HCT116 (cell line): Measurements from ENCODE around the gene UPF3B. TPM values are rescaled to one million over a fixed set of nuclear protein-coding genes. Genes with fewer than 3 reads are reported as not detected.

Experiments used
- ATAC-seq: fragments of 200-7000 bp; cut with Tn5 transposase; 2 replicates; pipeline ENCODE4 v1.9.1; 2020; ENCODE audit warnings: mild to moderate bottlenecking, moderate library complexity
- BruUV-seq: library from RNA; stranded (reverse); fragments of 400-500 nt; replicated peaks from 2 replicates; lab custom pipeline; 2021; lab: Mats Ljungman, UMichigan
- CTCF ChIA-PET: fragments of 300-600 bp; sonication (Branson Sonifier 250); formaldehyde crosslinking; loops from one replicate; lab custom pipeline; 2021; ENCODE audit warnings: antibody characterized with exemption; lab: Charles Lee
- POLR2A ChIA-PET: fragments of 300-600, 350-600 bp; sonication (Branson Sonifier 250); formaldehyde crosslinking; loops from one replicate; lab custom pipeline; 2021; ENCODE audit warnings: antibody characterized with exemption; lab: Charles Lee
- RAD21 ChIA-PET, 2 experiments: fragments of 300-600 bp; sonication (Branson Sonifier 250); formaldehyde crosslinking; loops; one replicate each; lab custom pipeline; 2023; ENCODE audit warnings: low total read pairs in 2 of 2; ENCODE audit not compliant: uncharacterized antibody in 2 of 2, unreplicated experiment in 2 of 2, low non-redundant PET in 1 of 2; lab: Charles Lee
- DNase-seq: peaks from one replicate; pipeline ENCODE4 v3.0.0-alpha.2; 2010; ENCODE audit warnings: low read depth, low spot score
- H2AFZ ChIP-seq: fragments of 200-600 bp; shearing (Covaris generic), sonication (generic); 2 replicates; pipeline ENCODE4 v1.6.1; 2017; ENCODE audit warnings: low read depth, mixed run types, mixed read lengths, antibody characterized with exemption, low read length; ENCODE audit not compliant: poor library complexity, severe bottlenecking
- H3K27ac ChIP-seq: 2 replicates; pipeline ENCODE4 v1.5.1; 2012; ENCODE audit warnings: low read depth, low read length
- H3K27me3 ChIP-seq: fragments of 200-600 bp; sonication (generic); 2 replicates; pipeline ENCODE4 v1.6.1; 2016; ENCODE audit warnings: mixed run types, low read length, mixed read lengths; ENCODE audit not compliant: insufficient read depth
- H3K36me3 ChIP-seq, 2 experiments: fragments of 200-500 bp in 1 of 2; fragments of 200-600 bp in 1 of 2; sonication (Bioruptor generic) in 1 of 2; sonication (generic) in 1 of 2; 2 replicates each; pipeline versions ENCODE4 v1.5.1 to v1.6.1; 2014 to 2016; ENCODE audit warnings: low read length in 2 of 2, inconsistent platforms in 1 of 2, mixed read lengths in 1 of 2, mixed run types in 1 of 2; ENCODE audit not compliant: insufficient read depth in 2 of 2, control insufficient read depth in 1 of 2
- H3K4me1 ChIP-seq, 2 experiments: fragments of 200-600 bp in 1 of 2; sonication (generic) in 1 of 2; 2 replicates each; pipeline versions ENCODE4 v1.5.1 to v1.6.1; 2012 to 2017; ENCODE audit warnings: low read length in 2 of 2, inconsistent platforms in 1 of 2, mild to moderate bottlenecking in 1 of 2, mixed read lengths in 1 of 2, mixed run types in 1 of 2, moderate library complexity in 1 of 2; ENCODE audit not compliant: insufficient read depth in 2 of 2, control insufficient read depth in 1 of 2
- H3K4me2 ChIP-seq: fragments of 200-600 bp; sonication (generic); 2 replicates; pipeline ENCODE4 v1.6.1; 2017; ENCODE audit warnings: mixed run types, low read length, mixed read lengths
- H3K4me3 ChIP-seq, 2 experiments: fragments of 200-600 bp in 1 of 2; sonication (generic) in 1 of 2; replicated peaks in 1 of 2; 2 replicates each; pipeline ENCODE4 v1.5.1; 2011 to 2016; ENCODE audit warnings: low read length in 2 of 2, control low read depth in 1 of 2, low read depth in 1 of 2, mild to moderate bottlenecking in 1 of 2, mixed read lengths in 1 of 2, mixed run types in 1 of 2
- H3K79me2 ChIP-seq: fragments of 200-600 bp; sonication (generic); 2 replicates; pipeline ENCODE4 v1.6.1; 2017; ENCODE audit warnings: mild to moderate bottlenecking, mixed run types, low read length, moderate library complexity, mixed read lengths; ENCODE audit not compliant: insufficient read depth
- H3K9ac ChIP-seq: fragments of 200-600 bp; sonication (generic); 2 replicates; pipeline ENCODE4 v1.6.1; 2016; ENCODE audit warnings: low read length, mixed read lengths
- H3K9me2 ChIP-seq: fragments of 200-600 bp; sonication (generic), shearing (Covaris generic); 2 replicates; pipeline ENCODE4 v1.6.1; 2017; ENCODE audit warnings: mixed run types, mild to moderate bottlenecking, moderate library complexity; ENCODE audit not compliant: insufficient read depth
- H3K9me3 ChIP-seq, 2 experiments: fragments of 200-500 bp in 1 of 2; fragments of 200-600 bp in 1 of 2; sonication (Bioruptor generic) in 1 of 2; sonication (generic) in 1 of 2; 2 replicates each; pipeline ENCODE4 v1.6.1; 2014 to 2017; ENCODE audit warnings: low read length in 2 of 2, mixed read lengths in 2 of 2, inconsistent platforms in 1 of 2, low read depth in 1 of 2, mild to moderate bottlenecking in 1 of 2, mixed run types in 1 of 2, moderate library complexity in 1 of 2; ENCODE audit not compliant: control insufficient read depth in 1 of 2, insufficient read depth in 1 of 2
- H4K20me1 ChIP-seq: fragments of 200-600 bp; sonication (generic), shearing (Covaris generic); 2 replicates; pipeline ENCODE4 v1.6.1; 2017; ENCODE audit warnings: mixed run types, mild to moderate bottlenecking, moderate library complexity; ENCODE audit not compliant: insufficient read depth
- CBX3 ChIP-seq: IDR thresholded peaks from 2 replicates; pipeline ENCODE4 v1.6.1; 2012; ENCODE audit warnings: low read depth
- EGR1 ChIP-seq: IDR thresholded peaks from 2 replicates; pipeline ENCODE4 v1.6.1; 2012; ENCODE audit warnings: low read depth
- ELF1 ChIP-seq: IDR thresholded peaks from 2 replicates; pipeline ENCODE4 v1.6.1; 2012; ENCODE audit warnings: low read depth, borderline replicate concordance
- EZH2 ChIP-seq: fragments of 200-600 bp; sonication (generic); IDR thresholded peaks from 2 replicates; pipeline ENCODE4 v1.6.1; 2017; ENCODE audit warnings: antibody characterized with exemption, mixed run types
- FOSL1 ChIP-seq: IDR thresholded peaks from 2 replicates; pipeline ENCODE4 v1.6.1; 2012; ENCODE audit warnings: low read depth
- JUND ChIP-seq: IDR thresholded peaks from 2 replicates; pipeline ENCODE4 v1.6.1; 2012
- MAX ChIP-seq: IDR thresholded peaks from 2 replicates; pipeline ENCODE4 v1.6.1; 2012
- POLR2A ChIP-seq: IDR thresholded peaks from 2 replicates; pipeline ENCODE4 v1.7.0; 2011; ENCODE audit warnings: borderline replicate concordance; ENCODE audit not compliant: insufficient read depth, insufficient read length; ENCODE audit errors: extremely low read depth
- POLR2AphosphoS5 ChIP-seq: IDR thresholded peaks from 2 replicates; pipeline ENCODE4 v1.6.1; 2011; ENCODE audit warnings: mild to moderate bottlenecking, low read depth, low read length, moderate library complexity
- RAD21 ChIP-seq: IDR thresholded peaks from 2 replicates; pipeline ENCODE4 v1.6.1; 2012; ENCODE audit warnings: low read depth, mild to moderate bottlenecking
- REST ChIP-seq: IDR thresholded peaks from 2 replicates; pipeline ENCODE4 v1.6.1; 2012; ENCODE audit warnings: low read depth
- SIN3A ChIP-seq: IDR thresholded peaks from 2 replicates; pipeline ENCODE4 v1.6.1; 2012; ENCODE audit warnings: low read depth
- SP1 ChIP-seq: IDR thresholded peaks from 2 replicates; pipeline ENCODE4 v1.6.1; 2012; ENCODE audit warnings: low read depth
- SRF ChIP-seq: IDR thresholded peaks from 2 replicates; pipeline ENCODE4 v1.6.1; 2012; ENCODE audit warnings: low read depth
- TCF7L2 ChIP-seq: IDR thresholded peaks from 2 replicates; pipeline ENCODE4 v1.7.0; 2011; ENCODE audit warnings: borderline replicate concordance, inconsistent platforms; ENCODE audit not compliant: insufficient read depth, insufficient read length; ENCODE audit errors: extremely low read depth
- YY1 ChIP-seq: IDR thresholded peaks from 2 replicates; pipeline ENCODE4 v1.6.1; 2011; ENCODE audit warnings: low read length, low read depth, moderate library complexity, mild to moderate bottlenecking; ENCODE audit not compliant: insufficient replicate concordance; ENCODE audit errors: extremely low read depth
- ZBTB33 ChIP-seq: IDR thresholded peaks from 2 replicates; pipeline ENCODE4 v1.6.1; 2011; ENCODE audit warnings: mild to moderate bottlenecking, low read length, moderate library complexity; ENCODE audit not compliant: insufficient replicate concordance; ENCODE audit errors: extremely low read depth
- ZNF274 ChIP-seq: fragments of 200-500 bp; sonication (Bioruptor generic); IDR thresholded peaks from 2 replicates; pipeline ENCODE4 v1.6.1; 2014; ENCODE audit warnings: mild to moderate bottlenecking, low read depth, low read length, inconsistent platforms
- intact Hi-C: fragments of 100-400 bp; cut with micrococcal nuclease; formaldehyde crosslinking; loops from 2 replicates; pipeline ENCODE4 v1.10.0; 2022
- total RNA-seq: library from RNA; stranded (reverse); gene quantifications from one replicate; pipeline ENCODE4 v1.2.1, GENCODE V29; 2021; ENCODE audit not compliant: unreplicated experiment
- TF ChIP-seq, protein P1 (sequence below), 3 experiments: fragments of 200-600 bp in 1 of 3; sonication (generic) in 1 of 3; IDR thresholded peaks in 2 of 3; conservative IDR thresholded peaks in 1 of 3; 2 replicates each; pipeline ENCODE4 v1.5.1; 2012 to 2017; ENCODE audit warnings: low read depth in 2 of 3, low read length in 2 of 3, antibody characterized with exemption in 1 of 3, borderline replicate concordance in 1 of 3, control low read depth in 1 of 3, mild to moderate bottlenecking in 1 of 3, mixed read lengths in 1 of 3, mixed run types in 1 of 3, moderate library complexity in 1 of 3; ENCODE audit not compliant: insufficient read depth in 1 of 3

UPF3B gene
- total RNA-seq, 1 experiment from 2014 or later: 11.9 TPM

DNA sequence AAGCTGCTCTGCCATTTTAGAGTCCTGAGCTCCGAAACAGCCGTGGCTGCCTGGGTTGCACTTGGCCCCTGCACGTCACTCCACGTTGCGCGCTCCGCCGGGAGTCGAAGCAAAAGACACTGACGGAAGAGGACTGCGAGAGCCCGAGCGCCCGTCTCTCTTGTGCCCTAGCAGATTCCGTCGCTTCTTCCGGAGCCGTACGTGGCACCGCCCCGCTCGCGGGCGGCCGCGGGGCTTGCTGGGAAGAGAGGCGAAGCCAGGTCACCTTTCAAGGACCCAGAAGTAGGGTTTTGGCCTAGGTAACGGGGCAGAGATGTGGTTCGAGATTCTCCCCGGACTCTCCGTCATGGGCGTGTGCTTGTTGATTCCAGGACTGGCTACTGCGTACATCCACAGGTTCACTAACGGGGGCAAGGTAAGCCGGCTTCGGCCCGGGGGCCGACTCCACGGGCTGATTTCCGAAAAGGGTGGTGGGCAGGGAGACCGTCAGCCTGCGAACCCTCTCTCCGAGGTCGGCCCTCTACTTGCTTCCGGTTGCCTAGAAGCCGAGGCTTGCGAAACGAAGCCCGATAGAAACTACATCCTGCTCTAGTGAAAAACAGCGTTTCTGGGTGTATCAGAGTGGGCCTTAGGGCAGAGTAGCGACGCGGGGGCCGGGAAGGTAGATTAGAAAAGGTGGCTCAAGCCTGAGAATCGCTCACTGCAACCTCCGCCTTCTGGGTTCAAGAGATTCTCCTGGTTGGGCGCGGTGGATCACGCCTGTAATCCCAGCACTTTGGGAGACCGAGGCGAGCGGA is 19.0 kb upstream of the UPF3B start, which contains the start of the genes NDUFA1 and RNF113A:
Gene NDUFA1, plus strand, starts transcription at position 234 of the 797 bp plus-strand sequence. Its CDS starts 80 bp downstream, at position 314.
Gene RNF113A, minus strand, starts transcription at position 135 of the 797 bp plus-strand sequence. Its CDS starts 120 bp downstream, at position 15.
- Histone ChIP-seq H3K27ac (peak within 1 kb of the TSS; percentile 94), H3K4me3 (peak within 1 kb of the TSS; percentile 74 to 80), H4K20me1 (no peaks in the 10 kb centered on the region), H3K4me2 (peak within 1 kb of the TSS; percentile 73), H3K9me2 (no peaks in the 10 kb centered on the region), H3K9ac (peak within 1 kb of the TSS; percentile 91), H2AFZ (no peak within 1 kb of the TSS), H3K27me3 (no peaks in the 10 kb centered on the region), H3K9me3 (no peaks in the 10 kb centered on the region), H3K79me2 (peaks cover 45% of the 10 kb centered on the region), H3K4me1 (peaks cover 6 to 8% of the 10 kb centered on the region in 2 experiments; a peak in 2 of 4 replicates), H3K36me3 (peaks cover 3 to 7% of the 10 kb centered on the region in 2 experiments; a peak in 1 of 4 replicates)
- ChIA-PET POLR2A (no interaction called here), RAD21 (no interaction called here), CTCF (interaction anchor here (1.3 kb wide), 1 partner anchor 16 kb away, joined by 4 read pairs; no protein-coding TSS in a partner anchor)
- intact Hi-C loops: no loop called here
- ATAC-seq (peak; percentile 98), DNase-seq (peak; percentile 55)
- TSS peak; percentile 78 for BruUV-seq
- TF ChIP-seq POLR2AphosphoS5 (peak; percentile 81), SIN3A (peak; percentile 60; the same call in 1 of the 2 replicates), RAD21 (no peak), JUND (no peak), CBX3 (no peak; the same call in 1 of the 2 replicates), YY1 (no peak), EGR1 (no peak), FOSL1 (no peak), ZBTB33 (peak; percentile 48), REST (no peak), SRF (no peak), EZH2 (no peak), SP1 (peak; percentile 39; the same call in 1 of the 2 replicates), ZNF274 (no peak), POLR2A (peak; percentile 54), MAX (peak; percentile 80), ELF1 (peak; percentile 66), TCF7L2 (no peak)
- TF ChIP-seq, protein P1, sequence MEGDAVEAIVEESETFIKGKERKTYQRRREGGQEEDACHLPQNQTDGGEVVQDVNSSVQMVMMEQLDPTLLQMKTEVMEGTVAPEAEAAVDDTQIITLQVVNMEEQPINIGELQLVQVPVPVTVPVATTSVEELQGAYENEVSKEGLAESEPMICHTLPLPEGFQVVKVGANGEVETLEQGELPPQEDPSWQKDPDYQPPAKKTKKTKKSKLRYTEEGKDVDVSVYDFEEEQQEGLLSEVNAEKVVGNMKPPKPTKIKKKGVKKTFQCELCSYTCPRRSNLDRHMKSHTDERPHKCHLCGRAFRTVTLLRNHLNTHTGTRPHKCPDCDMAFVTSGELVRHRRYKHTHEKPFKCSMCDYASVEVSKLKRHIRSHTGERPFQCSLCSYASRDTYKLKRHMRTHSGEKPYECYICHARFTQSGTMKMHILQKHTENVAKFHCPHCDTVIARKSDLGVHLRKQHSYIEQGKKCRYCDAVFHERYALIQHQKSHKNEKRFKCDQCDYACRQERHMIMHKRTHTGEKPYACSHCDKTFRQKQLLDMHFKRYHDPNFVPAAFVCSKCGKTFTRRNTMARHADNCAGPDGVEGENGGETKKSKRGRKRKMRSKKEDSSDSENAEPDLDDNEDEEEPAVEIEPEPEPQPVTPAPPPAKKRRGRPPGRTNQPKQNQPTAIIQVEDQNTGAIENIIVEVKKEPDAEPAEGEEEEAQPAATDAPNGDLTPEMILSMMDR (IDR thresholded peaks at IDR 0.05 in 2 of 3, conservative IDR thresholded peaks at IDR 0.05 in 1 of 3; ENCODE audit: borderline replicate concordance in 1 of 3, insufficient read depth in 1 of 3, low read depth in 2 of 3, low read length in 2 of 3): no peak
